Adrenal gland (tissue), 5 donors: ENCODE data around the gene SEMA6D.

Experiments used
- CTCF ChIP-seq, 6 experiments: fragments of 450-650 bp in 4 of 6; fragments of 200-600 bp in 2 of 6; sonication (generic) in 1 of 6; IDR thresholded peaks; 1 replicate in 5 of 6; 2 replicates in 1 of 6; pipeline versions ENCODE4 v1.5.1 to v1.8.0; 2016 to 2021; ENCODE audit warnings: antibody characterized with exemption in 6 of 6, mild to moderate bottlenecking in 2 of 6, moderate library complexity in 1 of 6
- POLR2A ChIP-seq, 2 donors: fragments of 450-650 bp; IDR thresholded peaks; one replicate each; pipeline ENCODE4 v1.6.1; 2017; ENCODE audit warnings: antibody characterized with exemption in 2 of 2, mild to moderate bottlenecking in 2 of 2, moderate library complexity in 1 of 2
- donor health status: DM: no; HTN: no; CAD: no.

GRCh38 chr15:47762621-47763020, 45.3 kb downstream of the SEMA6D start:
- no peak for TF ChIP-seq CTCF (IDR thresholded peaks at IDR 0.05)
- no peak for TF ChIP-seq POLR2A (IDR thresholded peaks at IDR 0.05)
